ENCODE measurements around the gene NLRP10.

Gene NLRP10

DNA sequence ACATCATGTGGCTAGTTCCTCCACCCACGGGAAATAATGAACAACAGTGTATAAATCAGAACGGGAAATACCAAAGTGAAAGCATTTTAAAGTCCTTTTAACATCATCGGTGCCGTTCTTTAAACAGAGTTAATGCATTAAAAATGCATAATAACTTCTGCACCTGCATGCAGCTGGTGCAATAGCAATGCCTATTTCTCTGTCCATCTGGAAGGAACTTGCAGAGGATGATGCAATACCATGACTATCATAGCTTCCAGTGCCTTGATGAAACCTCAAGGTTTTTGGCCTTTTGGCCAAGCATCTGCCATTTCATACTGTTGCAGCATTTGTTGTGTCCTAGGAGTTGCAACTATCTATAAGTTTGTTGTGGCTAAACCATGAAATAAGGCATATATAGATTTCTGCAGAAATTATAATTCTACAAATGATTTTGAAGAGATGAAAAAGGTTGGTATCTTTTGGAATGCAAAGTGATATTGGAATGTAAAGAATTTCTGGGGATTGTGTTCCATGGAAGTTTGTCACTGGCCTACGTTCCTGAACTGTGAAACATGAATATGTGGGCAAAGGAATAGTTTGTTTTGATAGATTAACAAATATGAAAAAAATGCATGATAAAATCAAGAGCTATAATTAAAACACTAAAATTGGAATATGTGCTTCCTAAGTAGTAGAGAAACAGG lies 12.1 kb upstream of the NLRP10 start:
- Histone ChIP-seq H3K9ac (ENCODE audit: low read depth in 1 of 2, low read length in 2 of 2) (no peak overlapping the region), H3K9me3 (ENCODE audit: control insufficient read depth in 1 of 2, low read length in 2 of 2) (no peaks in the 10 kb centered on the region), H3K4me1 (ENCODE audit: control insufficient read depth in 1 of 2, insufficient read depth in 2 of 2, low read length in 2 of 2) (no peaks in the 10 kb centered on the region), H3K27me3 (ENCODE audit: control insufficient read depth in 1 of 2, insufficient read depth in 2 of 2, low read length in 2 of 2) (no peaks in the 10 kb centered on the region), H3K27ac (ENCODE audit: low read depth, low read length) (no peak overlapping the region), H3K4me3 (ENCODE audit: low read depth in 1 of 2, low read length in 2 of 2) (no peak overlapping the region), H3K36me3 (ENCODE audit: control insufficient read depth in 1 of 2, insufficient read depth in 2 of 2, low read length in 2 of 2) (no peaks in the 10 kb centered on the region)

DNA sequence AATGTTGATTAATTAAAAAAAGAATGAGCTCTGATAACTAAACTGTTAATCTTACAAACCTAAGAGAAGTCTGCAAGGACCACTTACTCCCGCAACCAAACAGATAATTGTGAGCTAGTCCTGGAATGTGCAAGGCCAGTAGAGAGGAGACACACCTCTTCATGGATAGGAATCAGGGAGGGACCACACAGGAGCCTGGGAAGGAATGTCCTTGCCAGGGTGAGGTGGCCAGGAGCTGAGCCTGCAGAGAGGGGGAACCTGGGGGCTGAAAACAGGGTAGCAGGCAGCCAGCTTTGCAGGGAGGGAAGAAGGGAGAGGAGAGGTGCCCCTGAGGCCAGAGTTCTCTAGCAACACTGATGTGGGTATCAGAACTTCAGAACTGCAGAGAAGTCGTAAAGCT lies 9.4 kb upstream of the NLRP10 start:
- Histone ChIP-seq H3K9ac (ENCODE audit: low read depth in 1 of 2, low read length in 2 of 2) (no peak overlapping the region), H3K4me3 (ENCODE audit: low read depth in 1 of 2, low read length in 2 of 2) (no peak overlapping the region), H3K36me3 (ENCODE audit: control insufficient read depth in 1 of 2, insufficient read depth in 2 of 2, low read length in 2 of 2) (no peaks in the 10 kb centered on the region), H3K4me1 (ENCODE audit: control insufficient read depth in 1 of 2, insufficient read depth in 2 of 2, low read length in 2 of 2) (no peaks in the 10 kb centered on the region), H3K27me3 (ENCODE audit: control insufficient read depth in 1 of 2, insufficient read depth in 2 of 2, low read length in 2 of 2) (no peaks in the 10 kb centered on the region), H3K9me3 (ENCODE audit: control insufficient read depth in 1 of 2, low read length in 2 of 2) (no peaks in the 10 kb centered on the region), H3K27ac (ENCODE audit: low read depth, low read length) (no peak overlapping the region)

DNA sequence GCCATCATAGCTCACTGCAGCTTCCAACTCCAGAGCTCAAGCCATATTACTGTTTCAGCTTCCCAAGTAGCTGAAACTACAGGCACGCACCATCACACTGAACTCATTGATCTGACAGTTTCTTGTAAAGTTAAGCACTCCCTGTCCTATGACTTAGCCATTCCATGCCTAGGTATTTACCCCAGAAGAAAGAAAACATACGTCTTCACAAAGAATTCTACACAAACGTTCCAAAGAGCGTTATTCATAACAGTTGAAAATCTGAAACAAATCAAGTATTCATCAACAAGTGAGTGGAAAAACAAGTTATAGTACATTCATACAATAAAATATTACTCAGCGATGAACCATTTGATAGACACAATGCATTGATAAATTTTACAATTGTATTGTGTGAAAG lies 7.8 kb upstream of the NLRP10 start:
- Histone ChIP-seq H3K4me3 (ENCODE audit: low read depth in 1 of 2, low read length in 2 of 2) (no peak overlapping the region), H3K9me3 (ENCODE audit: control insufficient read depth in 1 of 2, low read length in 2 of 2) (no peaks in the 10 kb centered on the region), H3K4me1 (ENCODE audit: control insufficient read depth in 1 of 2, insufficient read depth in 2 of 2, low read length in 2 of 2) (no peaks in the 10 kb centered on the region), H3K27me3 (ENCODE audit: control insufficient read depth in 1 of 2, insufficient read depth in 2 of 2, low read length in 2 of 2) (no peaks in the 10 kb centered on the region), H3K36me3 (ENCODE audit: control insufficient read depth in 1 of 2, insufficient read depth in 2 of 2, low read length in 2 of 2) (no peaks in the 10 kb centered on the region), H3K9ac (ENCODE audit: low read depth in 1 of 2, low read length in 2 of 2) (no peak overlapping the region), H3K27ac (ENCODE audit: low read depth, low read length) (no peak overlapping the region)

DNA sequence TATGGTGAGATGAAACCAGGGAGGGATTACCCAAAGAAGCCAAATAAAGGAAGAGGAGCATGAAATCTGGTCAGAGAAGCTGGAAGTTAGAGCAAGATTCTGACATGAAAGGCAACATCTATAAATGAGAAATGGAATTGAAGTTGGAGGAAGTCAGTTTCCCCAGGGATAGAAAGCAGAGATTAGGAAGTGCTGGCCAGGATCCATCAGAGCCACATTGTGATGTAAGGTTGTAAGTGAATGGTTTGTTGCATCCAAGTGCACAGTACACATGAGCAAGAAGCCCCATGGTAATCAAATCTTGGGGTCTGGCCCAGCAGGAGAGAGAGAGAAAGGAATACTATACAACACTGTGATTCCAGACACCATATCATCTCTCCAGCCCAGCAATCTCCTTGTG lies 6.6 kb upstream of the NLRP10 start:
- Histone ChIP-seq H3K9ac (ENCODE audit: low read depth in 1 of 2, low read length in 2 of 2) (no peak overlapping the region), H3K27ac (ENCODE audit: low read depth, low read length) (no peak overlapping the region), H3K36me3 (ENCODE audit: control insufficient read depth in 1 of 2, insufficient read depth in 2 of 2, low read length in 2 of 2) (no peaks in the 10 kb centered on the region), H3K27me3 (ENCODE audit: control insufficient read depth in 1 of 2, insufficient read depth in 2 of 2, low read length in 2 of 2) (no peaks in the 10 kb centered on the region), H3K4me1 (ENCODE audit: control insufficient read depth in 1 of 2, insufficient read depth in 2 of 2, low read length in 2 of 2) (no peaks in the 10 kb centered on the region), H3K9me3 (ENCODE audit: control insufficient read depth in 1 of 2, low read length in 2 of 2) (no peaks in the 10 kb centered on the region), H3K4me3 (ENCODE audit: low read depth in 1 of 2, low read length in 2 of 2) (no peak overlapping the region)

DNA sequence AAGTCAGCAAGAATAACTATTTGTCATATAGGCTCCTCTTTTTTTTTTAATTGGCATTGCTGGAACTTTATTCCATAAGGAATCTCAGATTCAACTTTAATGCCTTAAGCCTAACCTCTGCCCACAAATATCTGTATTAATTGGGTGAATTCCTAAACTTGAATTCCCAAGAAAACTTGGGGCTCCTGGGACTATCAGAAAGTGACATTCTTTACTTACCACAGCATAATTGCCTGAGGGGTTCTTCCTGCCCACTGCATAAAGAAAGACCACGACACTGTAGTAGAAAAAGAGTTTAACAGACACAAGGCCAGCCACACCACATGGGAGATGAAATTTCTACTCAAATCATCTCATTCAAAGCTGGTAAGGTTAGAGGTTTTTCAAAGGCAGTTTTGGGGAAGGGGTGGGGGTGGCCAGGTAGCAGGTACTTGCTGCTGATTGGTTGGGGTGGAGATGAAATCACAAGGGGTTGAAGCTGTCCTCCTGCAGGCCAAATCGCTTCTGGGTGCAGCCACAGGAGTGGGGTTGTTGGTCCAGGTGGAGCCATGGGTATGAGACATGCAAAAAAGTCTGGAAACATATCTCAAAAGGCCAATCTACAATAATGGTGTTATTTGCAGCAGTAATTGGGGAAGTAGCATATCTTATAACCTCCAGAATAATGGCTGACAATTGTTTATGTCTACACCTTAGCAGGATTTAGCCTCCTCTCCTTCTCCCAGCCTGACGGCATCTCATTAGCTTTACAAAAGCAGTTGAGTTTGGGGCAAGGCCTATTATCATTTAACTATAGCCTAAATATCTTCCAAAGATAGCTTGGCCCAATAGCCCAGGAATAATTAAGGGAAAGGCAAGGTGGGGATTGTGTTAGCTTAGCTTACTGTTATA lies 4.8 kb upstream of the NLRP10 start:
- Histone ChIP-seq H3K4me3 (ENCODE audit: low read depth in 1 of 2, low read length in 2 of 2) (no peak overlapping the region), H3K27ac (ENCODE audit: low read depth, low read length) (no peak overlapping the region), H3K9me3 (ENCODE audit: control insufficient read depth in 1 of 2, low read length in 2 of 2) (no peaks in the 10 kb centered on the region), H3K27me3 (ENCODE audit: control insufficient read depth in 1 of 2, insufficient read depth in 2 of 2, low read length in 2 of 2) (no peaks in the 10 kb centered on the region), H3K9ac (ENCODE audit: low read depth in 1 of 2, low read length in 2 of 2) (no peak overlapping the region), H3K4me1 (ENCODE audit: control insufficient read depth in 1 of 2, insufficient read depth in 2 of 2, low read length in 2 of 2) (no peaks in the 10 kb centered on the region), H3K36me3 (ENCODE audit: control insufficient read depth in 1 of 2, insufficient read depth in 2 of 2, low read length in 2 of 2) (no peaks in the 10 kb centered on the region)

GRCh38 chr11:7968686-7969085 lies 3.4 kb upstream of the NLRP10 start:
- Histone ChIP-seq H3K4me3 (ENCODE audit: low read depth in 1 of 2, low read length in 2 of 2) (no peak overlapping the region), H3K4me1 (ENCODE audit: control insufficient read depth in 1 of 2, insufficient read depth in 2 of 2, low read length in 2 of 2) (no peaks in the 10 kb centered on the region), H3K27ac (ENCODE audit: low read depth, low read length) (no peak overlapping the region), H3K9me3 (ENCODE audit: control insufficient read depth in 1 of 2, low read length in 2 of 2) (no peaks in the 10 kb centered on the region), H3K36me3 (ENCODE audit: control insufficient read depth in 1 of 2, insufficient read depth in 2 of 2, low read length in 2 of 2) (no peaks in the 10 kb centered on the region), H3K27me3 (ENCODE audit: control insufficient read depth in 1 of 2, insufficient read depth in 2 of 2, low read length in 2 of 2) (no peaks in the 10 kb centered on the region), H3K9ac (ENCODE audit: low read depth in 1 of 2, low read length in 2 of 2) (no peak overlapping the region)

GRCh38 chr11:7967826-7968225 lies 2.6 kb upstream of the NLRP10 start:
- no peak overlapping the region for H3K27ac ChIP-seq (ENCODE audit: low read depth, low read length)
- H3K9ac ChIP-seq (ENCODE audit: low read depth in 1 of 2, low read length in 2 of 2): no peak overlapping the region
- H3K4me1 ChIP-seq (ENCODE audit: control insufficient read depth in 1 of 2, insufficient read depth in 2 of 2, low read length in 2 of 2): no peaks in the 10 kb centered on the region
- H3K9me3 ChIP-seq (ENCODE audit: control insufficient read depth in 1 of 2, low read length in 2 of 2): no peaks in the 10 kb centered on the region
- H3K4me3 ChIP-seq (ENCODE audit: low read depth in 1 of 2, low read length in 2 of 2): no peak overlapping the region
- no peaks in the 10 kb centered on the region for H3K27me3 ChIP-seq (ENCODE audit: control insufficient read depth in 1 of 2, insufficient read depth in 2 of 2, low read length in 2 of 2)
- H3K36me3 ChIP-seq (ENCODE audit: control insufficient read depth in 1 of 2, insufficient read depth in 2 of 2, low read length in 2 of 2): no peaks in the 10 kb centered on the region

DNA sequence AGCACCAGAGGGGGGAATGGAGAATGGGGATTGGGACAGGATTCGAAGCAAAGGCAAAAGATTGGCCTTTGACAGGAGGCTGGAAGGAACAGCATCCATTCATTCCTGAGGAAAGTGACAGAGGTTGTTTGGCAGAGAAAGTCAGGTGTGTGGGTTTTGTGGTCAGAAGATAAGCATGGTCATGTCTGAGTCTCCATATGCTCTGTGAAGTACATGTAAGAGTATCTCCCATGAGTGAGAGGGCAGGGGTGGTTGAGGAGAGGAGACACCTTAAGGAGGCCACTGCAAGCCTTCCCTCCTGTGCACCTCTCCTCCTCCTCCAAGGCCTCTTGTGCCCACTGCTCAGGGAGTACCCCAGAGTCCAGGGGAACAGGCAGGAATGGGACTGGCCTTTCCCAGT lies 1.9 kb upstream of the NLRP10 start:
- H3K36me3 ChIP-seq (ENCODE audit: control insufficient read depth in 1 of 2, insufficient read depth in 2 of 2, low read length in 2 of 2): no peaks in the 10 kb centered on the region
- H3K27me3 ChIP-seq (ENCODE audit: control insufficient read depth in 1 of 2, insufficient read depth in 2 of 2, low read length in 2 of 2): no peaks in the 10 kb centered on the region
- no peak overlapping the region for H3K9ac ChIP-seq (ENCODE audit: low read depth in 1 of 2, low read length in 2 of 2)
- H3K4me3 ChIP-seq (ENCODE audit: low read depth in 1 of 2, low read length in 2 of 2): no peak overlapping the region
- H3K9me3 ChIP-seq (ENCODE audit: control insufficient read depth in 1 of 2, low read length in 2 of 2): no peaks in the 10 kb centered on the region
- H3K27ac ChIP-seq (ENCODE audit: low read depth, low read length): no peak overlapping the region
- H3K4me1 ChIP-seq (ENCODE audit: control insufficient read depth in 1 of 2, insufficient read depth in 2 of 2, low read length in 2 of 2): no peaks in the 10 kb centered on the region

GRCh38 chr11:7964873-7965272 lies 374 bp downstream of the NLRP10 start:
- H3K27me3 ChIP-seq (ENCODE audit: control insufficient read depth in 1 of 2, insufficient read depth in 2 of 2, low read length in 2 of 2): no peaks in the 10 kb centered on the region
- H3K27ac ChIP-seq (ENCODE audit: low read depth, low read length): no peak overlapping the region
- no peak overlapping the region for H3K9ac ChIP-seq (ENCODE audit: low read depth in 1 of 2, low read length in 2 of 2)
- no peaks in the 10 kb centered on the region for H3K36me3 ChIP-seq (ENCODE audit: control insufficient read depth in 1 of 2, insufficient read depth in 2 of 2, low read length in 2 of 2)
- no peaks in the 10 kb centered on the region for H3K9me3 ChIP-seq (ENCODE audit: control insufficient read depth in 1 of 2, low read length in 2 of 2)
- no peaks in the 10 kb centered on the region for H3K4me1 ChIP-seq (ENCODE audit: control insufficient read depth in 1 of 2, insufficient read depth in 2 of 2, low read length in 2 of 2)
- H3K4me3 ChIP-seq (ENCODE audit: low read depth in 1 of 2, low read length in 2 of 2): no peak overlapping the region

DNA sequence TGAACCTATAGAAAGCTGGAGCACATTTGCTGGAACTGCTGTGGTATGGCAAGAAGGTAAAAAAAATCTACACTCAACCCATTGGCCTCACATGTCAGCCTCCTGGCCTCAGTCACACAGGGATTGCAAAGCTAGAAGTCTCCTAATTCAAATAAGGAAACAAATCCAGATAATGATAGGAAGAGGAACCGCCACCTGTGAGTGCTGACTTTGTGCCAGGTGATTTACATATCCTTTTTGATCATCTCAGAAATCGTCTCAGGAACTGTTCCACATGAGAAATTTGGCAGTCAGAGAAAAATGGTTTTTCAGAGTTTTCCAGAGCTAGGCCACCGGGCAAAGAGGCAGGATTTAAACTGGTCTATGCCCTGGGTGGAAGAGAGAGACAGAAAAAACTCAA lies 986 bp downstream of the NLRP10 start:
- H3K36me3 ChIP-seq (ENCODE audit: control insufficient read depth in 1 of 2, insufficient read depth in 2 of 2, low read length in 2 of 2): no peaks in the 10 kb centered on the region
- H3K4me3 ChIP-seq (ENCODE audit: low read depth in 1 of 2, low read length in 2 of 2): no peak overlapping the region
- no peaks in the 10 kb centered on the region for H3K27me3 ChIP-seq (ENCODE audit: control insufficient read depth in 1 of 2, insufficient read depth in 2 of 2, low read length in 2 of 2)
- no peaks in the 10 kb centered on the region for H3K4me1 ChIP-seq (ENCODE audit: control insufficient read depth in 1 of 2, insufficient read depth in 2 of 2, low read length in 2 of 2)
- H3K27ac ChIP-seq (ENCODE audit: low read depth, low read length): no peak overlapping the region
- no peak overlapping the region for H3K9ac ChIP-seq (ENCODE audit: low read depth in 1 of 2, low read length in 2 of 2)
- H3K9me3 ChIP-seq (ENCODE audit: control insufficient read depth in 1 of 2, low read length in 2 of 2): no peaks in the 10 kb centered on the region
